ENCODE measurements around the gene RIMKLB.

RIMKLB gene

GRCh38 chr12:8823565-8824300, 125.9 kb downstream of the RIMKLB start:
- Histone ChIP-seq H3K27me3 (ENCODE audit: insufficient read depth, poor library complexity, severe bottlenecking) (peaks cover 7% of the 10 kb centered on the region), H3K27ac (replicated peaks) (no peak overlapping the region), H3K4me3 (replicated peaks; ENCODE audit: insufficient read depth, low read length) (no peak overlapping the region)
- no peak for TF ChIP-seq POLR2AphosphoS5 (IDR thresholded peaks at IDR 0.05; ENCODE audit: low read depth)
- peak in 1 of 2 experiments; percentile 3 for DNase-seq (ENCODE audit: low read depth in 1 of 2, low spot score in 1 of 2)

- Histone ChIP-seq H3K4me3 (replicated peaks; ENCODE audit: insufficient read depth, low read length) (no peak overlapping the region), H3K27ac (replicated peaks) (no peak overlapping the region), H3K27me3 (ENCODE audit: insufficient read depth, poor library complexity, severe bottlenecking) (peaks cover 7% of the 10 kb centered on the region)
- DNase-seq (ENCODE audit: low read depth in 1 of 2, low spot score in 1 of 2) = no peak
- TF ChIP-seq, protein P1, sequence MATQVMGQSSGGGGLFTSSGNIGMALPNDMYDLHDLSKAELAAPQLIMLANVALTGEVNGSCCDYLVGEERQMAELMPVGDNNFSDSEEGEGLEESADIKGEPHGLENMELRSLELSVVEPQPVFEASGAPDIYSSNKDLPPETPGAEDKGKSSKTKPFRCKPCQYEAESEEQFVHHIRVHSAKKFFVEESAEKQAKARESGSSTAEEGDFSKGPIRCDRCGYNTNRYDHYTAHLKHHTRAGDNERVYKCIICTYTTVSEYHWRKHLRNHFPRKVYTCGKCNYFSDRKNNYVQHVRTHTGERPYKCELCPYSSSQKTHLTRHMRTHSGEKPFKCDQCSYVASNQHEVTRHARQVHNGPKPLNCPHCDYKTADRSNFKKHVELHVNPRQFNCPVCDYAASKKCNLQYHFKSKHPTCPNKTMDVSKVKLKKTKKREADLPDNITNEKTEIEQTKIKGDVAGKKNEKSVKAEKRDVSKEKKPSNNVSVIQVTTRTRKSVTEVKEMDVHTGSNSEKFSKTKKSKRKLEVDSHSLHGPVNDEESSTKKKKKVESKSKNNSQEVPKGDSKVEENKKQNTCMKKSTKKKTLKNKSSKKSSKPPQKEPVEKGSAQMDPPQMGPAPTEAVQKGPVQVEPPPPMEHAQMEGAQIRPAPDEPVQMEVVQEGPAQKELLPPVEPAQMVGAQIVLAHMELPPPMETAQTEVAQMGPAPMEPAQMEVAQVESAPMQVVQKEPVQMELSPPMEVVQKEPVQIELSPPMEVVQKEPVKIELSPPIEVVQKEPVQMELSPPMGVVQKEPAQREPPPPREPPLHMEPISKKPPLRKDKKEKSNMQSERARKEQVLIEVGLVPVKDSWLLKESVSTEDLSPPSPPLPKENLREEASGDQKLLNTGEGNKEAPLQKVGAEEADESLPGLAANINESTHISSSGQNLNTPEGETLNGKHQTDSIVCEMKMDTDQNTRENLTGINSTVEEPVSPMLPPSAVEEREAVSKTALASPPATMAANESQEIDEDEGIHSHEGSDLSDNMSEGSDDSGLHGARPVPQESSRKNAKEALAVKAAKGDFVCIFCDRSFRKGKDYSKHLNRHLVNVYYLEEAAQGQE (IDR thresholded peaks at IDR 0.05; ENCODE audit: insufficient replicate concordance, low read depth) = no peak
- no peak for TF ChIP-seq POLR2AphosphoS5 (IDR thresholded peaks at IDR 0.05; ENCODE audit: low read depth)
- no peak for TF ChIP-seq SPI1 (IDR thresholded peaks at IDR 0.05; ENCODE audit: borderline replicate concordance, low read depth)
- TF ChIP-seq, protein P2, sequence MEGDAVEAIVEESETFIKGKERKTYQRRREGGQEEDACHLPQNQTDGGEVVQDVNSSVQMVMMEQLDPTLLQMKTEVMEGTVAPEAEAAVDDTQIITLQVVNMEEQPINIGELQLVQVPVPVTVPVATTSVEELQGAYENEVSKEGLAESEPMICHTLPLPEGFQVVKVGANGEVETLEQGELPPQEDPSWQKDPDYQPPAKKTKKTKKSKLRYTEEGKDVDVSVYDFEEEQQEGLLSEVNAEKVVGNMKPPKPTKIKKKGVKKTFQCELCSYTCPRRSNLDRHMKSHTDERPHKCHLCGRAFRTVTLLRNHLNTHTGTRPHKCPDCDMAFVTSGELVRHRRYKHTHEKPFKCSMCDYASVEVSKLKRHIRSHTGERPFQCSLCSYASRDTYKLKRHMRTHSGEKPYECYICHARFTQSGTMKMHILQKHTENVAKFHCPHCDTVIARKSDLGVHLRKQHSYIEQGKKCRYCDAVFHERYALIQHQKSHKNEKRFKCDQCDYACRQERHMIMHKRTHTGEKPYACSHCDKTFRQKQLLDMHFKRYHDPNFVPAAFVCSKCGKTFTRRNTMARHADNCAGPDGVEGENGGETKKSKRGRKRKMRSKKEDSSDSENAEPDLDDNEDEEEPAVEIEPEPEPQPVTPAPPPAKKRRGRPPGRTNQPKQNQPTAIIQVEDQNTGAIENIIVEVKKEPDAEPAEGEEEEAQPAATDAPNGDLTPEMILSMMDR (IDR thresholded peaks at IDR 0.05; ENCODE audit: insufficient read depth, low read length) = no peak
- no peak for TF ChIP-seq GABPA (IDR thresholded peaks at IDR 0.05; ENCODE audit: low read depth)
Measured at GRCh38 chr12:8827551-8828256, 129.9 kb downstream of the RIMKLB start.

GRCh38 chr12:8828257-8829124, 130.7 kb downstream of the RIMKLB start:
- Histone ChIP-seq H3K27ac (replicated peaks) (no peak overlapping the region), H3K27me3 (ENCODE audit: insufficient read depth, poor library complexity, severe bottlenecking) (peaks cover 7% of the 10 kb centered on the region), H3K4me3 (replicated peaks; ENCODE audit: insufficient read depth, low read length) (no peak overlapping the region)
- TF ChIP-seq POLR2AphosphoS5 (IDR thresholded peaks at IDR 0.05; ENCODE audit: low read depth) (no peak), GABPA (IDR thresholded peaks at IDR 0.05; ENCODE audit: low read depth) (no peak), SPI1 (IDR thresholded peaks at IDR 0.05; ENCODE audit: borderline replicate concordance, low read depth) (no peak)
- TF ChIP-seq, protein P2 (IDR thresholded peaks at IDR 0.05; ENCODE audit: insufficient read depth, low read length) = no peak
- TF ChIP-seq, protein P1 (IDR thresholded peaks at IDR 0.05; ENCODE audit: insufficient replicate concordance, low read depth) = no peak
- DNase-seq (ENCODE audit: low read depth in 1 of 2, low spot score in 1 of 2) = no peak

- TF ChIP-seq GABPA (IDR thresholded peaks at IDR 0.05; ENCODE audit: low read depth) = no peak
- TF ChIP-seq, protein P1 (IDR thresholded peaks at IDR 0.05; ENCODE audit: insufficient replicate concordance, low read depth) = no peak
- TF ChIP-seq SPI1 (IDR thresholded peaks at IDR 0.05; ENCODE audit: borderline replicate concordance, low read depth) = no peak
- TF ChIP-seq, protein P2 (IDR thresholded peaks at IDR 0.05; ENCODE audit: insufficient read depth, low read length) = no peak
- TF ChIP-seq POLR2AphosphoS5 (IDR thresholded peaks at IDR 0.05; ENCODE audit: low read depth) = no peak
- no peak for DNase-seq (ENCODE audit: low read depth in 1 of 2, low spot score in 1 of 2)
Measured at GRCh38 chr12:8829125-8829518, 131.3 kb downstream of the RIMKLB start.

More at GRCh38 chr12:8829125-8829518, 131.3 kb downstream of the RIMKLB start:
- Histone ChIP-seq H3K27ac (replicated peaks) (no peak overlapping the region), H3K4me3 (replicated peaks; ENCODE audit: insufficient read depth, low read length) (no peak overlapping the region), H3K27me3 (ENCODE audit: insufficient read depth, poor library complexity, severe bottlenecking) (peaks cover 3% of the 10 kb centered on the region)

Measured in HL-60 (cell line).